Stimulated activated CD8-positive, alpha-beta memory T cell treated with anti-CD3 and anti-CD28 coated beads, Interleukin-4, amount 100 ng/mL, for 48 hours (primary cell): ENCODE data around the gene POR.
"Not testable (repeated sequence)": the region's sequence is repeated elsewhere in the genome, so short reads cannot be mapped to it uniquely, and the experiment has no call there.

Experiments used
- DNase-seq: peaks from one replicate; pipeline ENCODE4 v3.0.0-alpha.2; 2020

POR gene

GRCh38 chr7:75885036-75885435 is 29.9 kb upstream of the POR start:
- no peak for DNase-seq

- no peak for DNase-seq
Observed at GRCh38 chr7:75887669-75888369, 27.1 kb upstream of the POR start.

GRCh38 chr7:75888464-75889222 is 26.3 kb upstream of the POR start:
- no peak for DNase-seq

- DNase-seq, result no peak
Observed at GRCh38 chr7:75889223-75889825, 25.6 kb upstream of the POR start.

GRCh38 chr7:75889826-75890225 is 25.1 kb upstream of the POR start:
- no peak for DNase-seq

- not testable (repeated sequence) for DNase-seq
Observed at GRCh38 chr7:75891237-75891636, 23.7 kb upstream of the POR start.

- no peak for DNase-seq
Observed at GRCh38 chr7:75891815-75892411, 23.0 kb upstream of the POR start.

- DNase-seq, result no peak
Observed at GRCh38 chr7:75892634-75893272, 22.2 kb upstream of the POR start.

- DNase-seq, result no peak
Observed at GRCh38 chr7:75896803-75897327, 18.1 kb upstream of the POR start.

GRCh38 chr7:75900617-75901315 is 14.2 kb upstream of the POR start:
- DNase-seq, result no peak

GRCh38 chr7:75905785-75906604 is 9.0 kb upstream of the POR start:
- DNase-seq, result no peak

GRCh38 chr7:75906991-75907667 is 7.8 kb upstream of the POR start:
- no peak for DNase-seq

GRCh38 chr7:75907668-75908039 is 7.3 kb upstream of the POR start:
- DNase-seq, result not testable (repeated sequence)

GRCh38 chr7:75909521-75910132 is 5.3 kb upstream of the POR start:
- DNase-seq, result no peak

GRCh38 chr7:75911186-75911585 is 3.8 kb upstream of the POR start:
- not testable (repeated sequence) for DNase-seq

- DNase-seq, result no peak
Observed at GRCh38 chr7:75913437-75913836, 1.5 kb upstream of the POR start.

GRCh38 chr7:75914169-75914654 is 743 bp upstream of the POR start:
- no peak for DNase-seq

- peak; percentile 39 for DNase-seq
Observed at GRCh38 chr7:75915416-75916156, 631 bp downstream of the POR start.

- no peak for DNase-seq
Observed at GRCh38 chr7:75916259-75916658, 1.3 kb downstream of the POR start.
